K562 (cell line): ENCODE data around the gene ZMYM4. TPM values are rescaled to one million over a fixed set of nuclear protein-coding genes. Genes with fewer than 3 reads are reported as not detected.

Source experiments
- ARNT ChIP-seq, 2 experiments: fragments of 450-650 bp; IDR thresholded peaks; 2 replicates each; pipeline ENCODE4 v1.6.1; 2016; ENCODE audit warnings: mild to moderate bottlenecking in 1 of 2
- BHLHE40 ChIP-seq: IDR thresholded peaks from 2 replicates; pipeline ENCODE4 v1.6.1; 2011; ENCODE audit warnings: low read length, improper control_type of control experiment
- CBFA2T3 ChIP-seq: fragments of 450-650 bp; IDR thresholded peaks from 2 replicates; pipeline ENCODE4 v1.6.1; 2017
- CCNT2 ChIP-seq: IDR thresholded peaks from 2 replicates; pipeline ENCODE4 v1.6.1; 2011; ENCODE audit warnings: borderline replicate concordance, low read depth, mild to moderate bottlenecking, moderate library complexity, mixed read lengths, low read length; ENCODE audit not compliant: insufficient read length; ENCODE audit errors: extremely low read depth
- EP300 ChIP-seq: IDR thresholded peaks from 2 replicates; pipeline ENCODE4 v1.6.1; 2012; ENCODE audit warnings: low read length, improper control_type of control experiment
- ERF ChIP-seq: fragments of 450-650 bp; formaldehyde crosslinking; IDR thresholded peaks from 2 replicates; pipeline ENCODE4 v1.4.0; 2020; ENCODE audit warnings: mild to moderate bottlenecking, mixed read lengths
- FOSL1 ChIP-seq: fragments of 200-800 bp; sonication (Bioruptor generic); conservative IDR thresholded peaks from 2 replicates; pipeline ENCODE4 v1.6.1; 2016; ENCODE audit warnings: missing genetic modification characterization, missing compliant biosample characterization
- HDAC1 ChIP-seq, 2 experiments: fragments of 450-650 bp; IDR thresholded peaks; 2 replicates each; pipeline ENCODE4 v1.6.1; 2016 to 2017; ENCODE audit warnings: inconsistent platforms in 1 of 2, mild to moderate bottlenecking in 1 of 2, moderate library complexity in 1 of 2
- ID3 ChIP-seq, 2 experiments: fragments of 250-450 bp in 1 of 2; fragments of 450-650 bp in 1 of 2; sonication (Bioruptor Pico) in 1 of 2; IDR thresholded peaks; 2 replicates each; pipeline versions ENCODE4 v1.6.1 to v1.8.0; 2016 to 2021; ENCODE audit warnings: mild to moderate bottlenecking in 2 of 2, moderate library complexity in 2 of 2, missing compliant biosample characterization in 1 of 2, missing genetic modification characterization in 1 of 2
- IRF9 ChIP-seq: fragments of 450-650 bp; IDR thresholded peaks from 2 replicates; pipeline ENCODE4 v1.6.1; 2016; ENCODE audit warnings: missing biosample characterization, missing genetic modification characterization
- JUND ChIP-seq, 2 experiments: IDR thresholded peaks; 2 replicates in 1 of 2; 3 replicates in 1 of 2; pipeline ENCODE4 v1.6.1; 2011; ENCODE audit warnings: borderline replicate concordance in 2 of 2, low read depth in 2 of 2, low read length in 2 of 2, improper control_type of control experiment in 1 of 2, missing biosample characterization in 1 of 2, missing genetic modification characterization in 1 of 2, missing genetic modification reagents in 1 of 2
- KDM1A ChIP-seq, 2 experiments: fragments of 450-650 bp; IDR thresholded peaks; 2 replicates each; pipeline ENCODE4 v1.6.1; 2016; ENCODE audit warnings: mild to moderate bottlenecking in 2 of 2
- KDM5B ChIP-seq: fragments of 200-600 bp; sonication (generic); IDR thresholded peaks from 2 replicates; pipeline ENCODE4 v1.6.1; 2012; ENCODE audit warnings: low read depth, mild to moderate bottlenecking, moderate library complexity, low read length, control low read depth, inconsistent platforms; ENCODE audit not compliant: insufficient replicate concordance
- NCOR1 ChIP-seq: fragments of 450-650 bp; IDR thresholded peaks from 2 replicates; pipeline ENCODE4 v1.6.1; 2016; ENCODE audit warnings: mild to moderate bottlenecking, moderate library complexity
- NFIC ChIP-seq: fragments of 450-650 bp; IDR thresholded peaks from 2 replicates; pipeline ENCODE4 v1.6.1; 2017; ENCODE audit warnings: mild to moderate bottlenecking, inconsistent platforms
- POLR2B ChIP-seq: fragments of 450-650 bp; IDR thresholded peaks from 2 replicates; pipeline ENCODE4 v1.6.1; 2018; ENCODE audit warnings: low read depth; ENCODE audit not compliant: partially characterized antibody
- RCOR1 ChIP-seq, 2 experiments: IDR thresholded peaks; 2 replicates each; pipeline ENCODE4 v1.6.1; 2012; ENCODE audit warnings: low read depth in 2 of 2, low read length in 2 of 2, borderline replicate concordance in 1 of 2, improper control_type of control experiment in 1 of 2
- RFX1 ChIP-seq: fragments of 450-650 bp; IDR thresholded peaks from 2 replicates; pipeline ENCODE4 v1.6.1; 2016; ENCODE audit warnings: mild to moderate bottlenecking, moderate library complexity
- SMAD4 ChIP-seq: fragments of 250-450 bp; sonication (Bioruptor Pico); conservative IDR thresholded peaks from 2 replicates; pipeline ENCODE4 v1.8.0; 2021; ENCODE audit warnings: inconsistent platforms, mild to moderate bottlenecking, moderate library complexity
- SOX6 ChIP-seq: fragments of 450-650 bp; IDR thresholded peaks from 2 replicates; pipeline ENCODE4 v1.6.1; 2014; ENCODE audit warnings: mild to moderate bottlenecking
- STAT5A ChIP-seq: IDR thresholded peaks from 2 replicates; pipeline ENCODE4 v1.6.1; 2012; ENCODE audit warnings: low read length, inconsistent platforms, borderline replicate concordance
- TAL1 ChIP-seq: fragments of 450-650 bp; IDR thresholded peaks from 2 replicates; pipeline ENCODE4 v1.6.1; 2016; ENCODE audit warnings: mild to moderate bottlenecking
- TEAD1 ChIP-seq, 2 experiments: fragments of 450-650 bp in 1 of 2; sonication (generic) in 1 of 2; formaldehyde crosslinking; IDR thresholded peaks; 2 replicates each; pipeline versions ENCODE4 v1.4.0 to v1.8.0; 2020 to 2022; ENCODE audit warnings: mild to moderate bottlenecking in 2 of 2, missing genetic modification reagents in 1 of 2
- USF2 ChIP-seq: sonication (generic); formaldehyde crosslinking; IDR thresholded peaks from 2 replicates; pipeline ENCODE4 v1.5.0; 2020; ENCODE audit warnings: missing genetic modification reagents
- ZNF124 ChIP-seq: sonication (generic); formaldehyde crosslinking; IDR thresholded peaks from 2 replicates; pipeline ENCODE4 v1.8.1; 2022; ENCODE audit warnings: missing genetic modification reagents
- ZNF766 ChIP-seq: fragments of 200-800 bp; sonication (Bioruptor generic); conservative IDR thresholded peaks from 2 replicates; pipeline ENCODE4 v1.6.1; 2016; ENCODE audit warnings: missing genetic modification characterization, missing compliant biosample characterization
- ZNF778 ChIP-seq: fragments of 450-650 bp; formaldehyde crosslinking; IDR thresholded peaks from 2 replicates; pipeline ENCODE4 v1.4.0; 2020; ENCODE audit warnings: mild to moderate bottlenecking, moderate library complexity
- polyA plus RNA-seq, 8 experiments: library from polyadenylated mRNA; depleted of rRNA in 4 of 8; stranded (reverse) in 5 of 8; unstranded in 3 of 8; fragments of >200 nt; fragmentation: Nextera tagmentation in 2 of 8; fragmentation: Illumina TruSeq in 1 of 8; extraction: Ambion mirVana in 2 of 8; extraction: Trizol in 1 of 8; gene quantifications; 2 replicates each; pipeline versions ENCODE4 v1.2.1 to v1.2.3, GENCODE V29; 2011 to 2014; ENCODE audit warnings: inconsistent platforms in 1 of 8, missing spikeins in 1 of 8
- total RNA-seq, 7 experiments: library from RNA; depleted of rRNA in 6 of 7; stranded (reverse); fragments of >200 nt in 6 of 7; fragmentation: Illumina TruSeq in 2 of 7; extraction: Trizol in 2 of 7; gene quantifications; 2 replicates each; pipeline versions ENCODE4 v1.2.1 to v1.2.3, GENCODE V29; 2011 to 2021; ENCODE audit warnings: low replicate concordance in 1 of 7
- TF ChIP-seq, protein P1 (sequence below): fragments of 450-650 bp; IDR thresholded peaks from 2 replicates; pipeline ENCODE4 v1.6.1; 2016; ENCODE audit warnings: low read depth, mild to moderate bottlenecking, moderate library complexity

The ZMYM4 gene
- total and polyA plus RNA-seq, 9 of the 15 experiments (the other 6 are each of a cell fraction or from before 2014, with no cell fraction given): 15.2 to 77.2 (median 63.3) TPM

DNA sequence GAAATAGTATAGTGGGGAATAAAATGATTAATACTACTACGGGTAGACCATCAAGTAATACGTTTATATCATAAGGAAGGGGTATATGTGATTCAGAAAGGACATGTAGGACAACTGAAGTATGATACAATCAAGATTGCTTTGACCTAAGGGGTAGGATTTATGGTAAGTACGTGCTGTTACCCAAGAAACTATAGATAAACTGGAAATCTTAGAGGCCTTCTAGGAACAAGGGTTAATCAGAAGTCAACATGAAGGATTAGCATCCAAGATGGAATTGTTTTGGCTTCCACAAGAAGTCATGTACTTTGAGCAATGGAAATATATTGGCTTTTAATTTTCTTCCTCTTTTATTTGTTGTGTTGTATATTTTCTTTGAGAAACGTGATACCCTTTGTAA lies 13.2 kb upstream of the ZMYM4 start (continued):
- TF ChIP-seq TEAD1 (CRISPR knock-in tag; IDR thresholded peaks at IDR 0.05): 0 out of 4 replicates have a peak, but pooled peaks of 1 of the 2 experiments have one; percentile 42
- TF ChIP-seq ARNT (IDR thresholded peaks at IDR 0.05): peak in 1 of 2 experiments; percentile 67; a peak in 1 of 4 replicates
- TF ChIP-seq STAT5A: peak; percentile 76
- TF ChIP-seq POLR2B: no peak
- no peak for TF ChIP-seq ZNF778 (CRISPR knock-in tag)
- TF ChIP-seq TAL1: peak; percentile 81
- no peak for TF ChIP-seq USF2 (CRISPR knock-in tag)
- TF ChIP-seq BHLHE40: 0 out of 2 replicates have a peak, but pooled peaks have one; percentile 18
- TF ChIP-seq, protein P1, sequence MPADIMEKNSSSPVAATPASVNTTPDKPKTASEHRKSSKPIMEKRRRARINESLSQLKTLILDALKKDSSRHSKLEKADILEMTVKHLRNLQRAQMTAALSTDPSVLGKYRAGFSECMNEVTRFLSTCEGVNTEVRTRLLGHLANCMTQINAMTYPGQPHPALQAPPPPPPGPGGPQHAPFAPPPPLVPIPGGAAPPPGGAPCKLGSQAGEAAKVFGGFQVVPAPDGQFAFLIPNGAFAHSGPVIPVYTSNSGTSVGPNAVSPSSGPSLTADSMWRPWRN: peak; percentile 76
- peak; percentile 67 for TF ChIP-seq EP300
- no peak for TF ChIP-seq JUND (IDR thresholded peaks at IDR 0.05; ENCODE audit: borderline replicate concordance, low read depth, low read length)
- peak; percentile 11; the same call in 1 of the 3 replicates for TF ChIP-seq JUND (tag; IDR thresholded peaks at IDR 0.05; ENCODE audit: borderline replicate concordance, low read depth, low read length)
- no peak for TF ChIP-seq ERF (CRISPR knock-in tag)
- TF ChIP-seq ZNF766 (CRISPR knock-in tag): no peak
- no peak for TF ChIP-seq KDM5B
- TF ChIP-seq IRF9: no peak
- TF ChIP-seq NCOR1: peak; percentile 72
- TF ChIP-seq FOSL1 (tag): 0 out of 2 replicates have a peak, but pooled peaks have one; percentile 21
- TF ChIP-seq CBFA2T3: peak; percentile 82
- TF ChIP-seq SOX6: peak; percentile 70; the same call in 1 of the 2 replicates
- TF ChIP-seq HDAC1 (IDR thresholded peaks at IDR 0.05): peak in 1 of 2 experiments; percentile 94; a peak in 2 of 4 replicates
- peak; percentile 47 for TF ChIP-seq CCNT2
- TF ChIP-seq RFX1: peak; percentile 25
- peak; percentile 79 for TF ChIP-seq SMAD4 (CRISPR knock-in tag)
- peak; percentile 83 to 98; a peak in 3 of 4 replicates for TF ChIP-seq RCOR1 (IDR thresholded peaks at IDR 0.05; ENCODE audit: borderline replicate concordance in 1 of 2, low read depth in 2 of 2, low read length in 2 of 2)
- TF ChIP-seq ZNF124 (CRISPR knock-in tag): no peak
- peak; percentile 96 to 97 for TF ChIP-seq KDM1A (IDR thresholded peaks at IDR 0.05)
- no peak for TF ChIP-seq ID3 (CRISPR knock-in tag; IDR thresholded peaks at IDR 0.05)
- peak; percentile 18; the same call in 1 of the 2 replicates for TF ChIP-seq ID3 (tag; IDR thresholded peaks at IDR 0.05)
- no peak for TF ChIP-seq NFIC
- TF ChIP-seq, all 486 proteins: peak for 33
